GM20000 (cell line): ENCODE data around the gene SIGLEC10.

Experiments used
- DNase-seq: peaks from one replicate; pipeline ENCODE4 v3.0.0; 2012; ENCODE audit warnings: low spot score
- CTCF ChIP-seq: IDR thresholded peaks from 2 replicates; pipeline ENCODE4 v1.5.1; 2012; ENCODE audit warnings: mild to moderate bottlenecking, control low read depth; ENCODE audit errors: extremely low read depth, missing control alignments

SIGLEC10 gene

GRCh38 chr19:51372649-51373504 is 44.6 kb downstream of the SIGLEC10 start, which contains the start of gene NKG7:
Gene NKG7 (minus strand): TSS chr19:51372654. CDS start chr19:51372535, 119 bp downstream.
- peak; percentile 71 for DNase-seq

GRCh38 chr19:51372021-51372648 is 45.3 kb downstream of the SIGLEC10 start:
- no peak for TF ChIP-seq CTCF

More at GRCh38 chr19:51372649-51373504, 44.6 kb downstream of the SIGLEC10 start, which contains the start of gene NKG7:
- no peak for TF ChIP-seq CTCF

GRCh38 chr19:51371186-51371690 is 46.2 kb downstream of the SIGLEC10 start:
- DNase-seq, result no peak
- TF ChIP-seq CTCF, result no peak

More at GRCh38 chr19:51372021-51372648, 45.3 kb downstream of the SIGLEC10 start:
- no peak for DNase-seq

- no peak for DNase-seq
Observed at GRCh38 chr19:51370230-51370629, 47.2 kb downstream of the SIGLEC10 start.

GRCh38 chr19:51368366-51369282 is 48.8 kb downstream of the SIGLEC10 start, which contains the start of gene CLDND2:
Gene CLDND2 (minus strand): TSS chr19:51369003. CDS start chr19:51368577, 426 bp downstream.
- TF ChIP-seq CTCF, result no peak
- DNase-seq, result no peak

More at GRCh38 chr19:51370230-51370629, 47.2 kb downstream of the SIGLEC10 start:
- no peak for TF ChIP-seq CTCF

GRCh38 chr19:51367565-51368365 is 49.7 kb downstream of the SIGLEC10 start:
- DNase-seq, result peak; percentile 98
- no peak for TF ChIP-seq CTCF
